Tibial artery (tissue), 4 donors: ENCODE measurements around the gene GIPR.

Experiments
- DNase-seq, 2 donors: peaks; one replicate each; pipeline ENCODE4 v3.0.0-alpha.2; 2019
- H3K27ac ChIP-seq, 2 donors: fragments of 200-600 bp; sonication (generic) in 1 of 2; 1 replicate in 1 of 2; 2 replicates in 1 of 2; pipeline ENCODE4 v1.5.1; 2018 to 2019; ENCODE audit warnings: mild to moderate bottlenecking in 1 of 2
- H3K27me3 ChIP-seq, 2 donors: fragments of 200-600 bp; sonication (generic) in 1 of 2; one replicate each; pipeline versions ENCODE4 v1.5.1 to v1.6.0; 2016 to 2019
- H3K36me3 ChIP-seq, 3 donors: fragments of 200-600 bp; sonication (generic) in 2 of 3; one replicate each; pipeline ENCODE4 v1.5.1; 2016 to 2019; ENCODE audit warnings: mild to moderate bottlenecking in 2 of 3
- H3K4me1 ChIP-seq, 4 donors: fragments of 200-600 bp; sonication (generic) in 2 of 4; 1 replicate in 3 of 4; 2 replicates in 1 of 4; pipeline ENCODE4 v1.5.1; 2016 to 2019
- H3K4me3 ChIP-seq, 2 donors: fragments of 200-600 bp; sonication (generic) in 1 of 2; 1 replicate in 1 of 2; 2 replicates in 1 of 2; pipeline ENCODE4 v1.5.1; 2018 to 2019; ENCODE audit warnings: mild to moderate bottlenecking in 2 of 2
- H3K9me3 ChIP-seq, 3 donors: fragments of 200-600 bp; sonication (generic) in 1 of 3; one replicate each; pipeline ENCODE4 v1.5.1; 2016 to 2019
- intact Hi-C: fragments of 100-400 bp; cut with DNase I; formaldehyde crosslinking; loops from one replicate; pipeline ENCODE4 v1.15.0; 2023; ENCODE audit warnings: low total_unique reads
- TF ChIP-seq, protein P1 (sequence below), 2 experiments: fragments of 200-600 bp in 1 of 2; fragments of 450-650 bp in 1 of 2; IDR thresholded peaks; one replicate each; pipeline ENCODE4 v1.5.1; 2017 to 2019; ENCODE audit warnings: antibody characterized with exemption in 2 of 2, mild to moderate bottlenecking in 1 of 2, moderate library complexity in 1 of 2

The GIPR gene

DNA sequence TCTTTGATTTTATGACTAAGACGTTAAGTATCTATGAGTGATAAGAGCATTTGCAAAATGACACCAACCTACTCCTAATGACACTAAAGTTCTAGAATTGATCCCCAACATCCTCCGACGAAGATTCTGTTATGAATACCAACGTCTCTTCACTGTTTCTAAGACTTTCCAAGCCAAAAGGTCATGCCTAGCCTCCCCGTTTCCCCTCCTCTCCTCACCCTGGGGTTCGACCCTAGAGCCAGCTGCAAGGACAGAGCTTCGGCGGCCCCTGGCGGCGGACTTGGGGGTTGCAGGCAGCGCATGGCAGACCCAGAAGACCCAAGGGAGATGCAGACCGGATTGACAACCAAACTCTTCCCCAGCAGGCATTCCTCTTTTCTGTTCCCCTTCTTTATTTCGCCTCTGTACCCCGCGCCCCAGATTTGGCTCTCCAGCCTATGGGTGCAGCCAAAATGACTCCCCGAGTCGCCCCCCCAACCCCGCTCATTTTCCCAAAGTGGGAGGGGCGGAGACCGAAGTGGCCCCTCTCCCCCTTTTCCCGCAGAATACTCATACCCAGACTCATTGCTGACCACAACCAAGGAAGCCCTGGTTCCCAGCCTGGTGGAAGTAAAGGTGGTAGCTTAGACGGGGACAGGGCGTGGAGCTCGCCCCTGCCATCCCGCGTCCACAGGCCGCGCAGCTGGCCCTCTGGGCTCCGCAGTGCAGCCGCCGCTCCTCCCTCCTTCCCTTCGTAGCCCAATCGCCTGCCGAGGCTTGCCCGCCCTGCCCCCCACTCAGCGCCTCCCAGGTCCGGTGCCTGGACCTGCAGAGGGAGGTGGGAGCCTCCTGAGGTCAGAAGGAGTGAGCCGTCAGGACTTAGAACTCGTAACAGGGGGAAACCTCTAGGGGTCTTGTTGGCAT is 24.7 kb upstream of the GIPR start:
- Histone ChIP-seq H3K4me1 (peaks cover 0 to 55% (median 28%) of the 10 kb centered on the region in 4 donors), H3K36me3 (no peaks in the 10 kb centered on the region), H3K4me3 (no peak overlapping the region), H3K27me3 (peaks cover 0 to 37% of the 10 kb centered on the region in 2 donors), H3K9me3 (no peaks in the 10 kb centered on the region), H3K27ac (no peak overlapping the region)
- DNase-seq: peak; percentile 77 to 86
- TF ChIP-seq, protein P1, sequence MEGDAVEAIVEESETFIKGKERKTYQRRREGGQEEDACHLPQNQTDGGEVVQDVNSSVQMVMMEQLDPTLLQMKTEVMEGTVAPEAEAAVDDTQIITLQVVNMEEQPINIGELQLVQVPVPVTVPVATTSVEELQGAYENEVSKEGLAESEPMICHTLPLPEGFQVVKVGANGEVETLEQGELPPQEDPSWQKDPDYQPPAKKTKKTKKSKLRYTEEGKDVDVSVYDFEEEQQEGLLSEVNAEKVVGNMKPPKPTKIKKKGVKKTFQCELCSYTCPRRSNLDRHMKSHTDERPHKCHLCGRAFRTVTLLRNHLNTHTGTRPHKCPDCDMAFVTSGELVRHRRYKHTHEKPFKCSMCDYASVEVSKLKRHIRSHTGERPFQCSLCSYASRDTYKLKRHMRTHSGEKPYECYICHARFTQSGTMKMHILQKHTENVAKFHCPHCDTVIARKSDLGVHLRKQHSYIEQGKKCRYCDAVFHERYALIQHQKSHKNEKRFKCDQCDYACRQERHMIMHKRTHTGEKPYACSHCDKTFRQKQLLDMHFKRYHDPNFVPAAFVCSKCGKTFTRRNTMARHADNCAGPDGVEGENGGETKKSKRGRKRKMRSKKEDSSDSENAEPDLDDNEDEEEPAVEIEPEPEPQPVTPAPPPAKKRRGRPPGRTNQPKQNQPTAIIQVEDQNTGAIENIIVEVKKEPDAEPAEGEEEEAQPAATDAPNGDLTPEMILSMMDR (IDR thresholded peaks at IDR 0.05): peak; percentile 96 to 98
- intact Hi-C loops: loop anchor here (2.0 kb wide), 2 partner anchors 36 to 120 kb away; no protein-coding TSS in a partner anchor

DNA sequence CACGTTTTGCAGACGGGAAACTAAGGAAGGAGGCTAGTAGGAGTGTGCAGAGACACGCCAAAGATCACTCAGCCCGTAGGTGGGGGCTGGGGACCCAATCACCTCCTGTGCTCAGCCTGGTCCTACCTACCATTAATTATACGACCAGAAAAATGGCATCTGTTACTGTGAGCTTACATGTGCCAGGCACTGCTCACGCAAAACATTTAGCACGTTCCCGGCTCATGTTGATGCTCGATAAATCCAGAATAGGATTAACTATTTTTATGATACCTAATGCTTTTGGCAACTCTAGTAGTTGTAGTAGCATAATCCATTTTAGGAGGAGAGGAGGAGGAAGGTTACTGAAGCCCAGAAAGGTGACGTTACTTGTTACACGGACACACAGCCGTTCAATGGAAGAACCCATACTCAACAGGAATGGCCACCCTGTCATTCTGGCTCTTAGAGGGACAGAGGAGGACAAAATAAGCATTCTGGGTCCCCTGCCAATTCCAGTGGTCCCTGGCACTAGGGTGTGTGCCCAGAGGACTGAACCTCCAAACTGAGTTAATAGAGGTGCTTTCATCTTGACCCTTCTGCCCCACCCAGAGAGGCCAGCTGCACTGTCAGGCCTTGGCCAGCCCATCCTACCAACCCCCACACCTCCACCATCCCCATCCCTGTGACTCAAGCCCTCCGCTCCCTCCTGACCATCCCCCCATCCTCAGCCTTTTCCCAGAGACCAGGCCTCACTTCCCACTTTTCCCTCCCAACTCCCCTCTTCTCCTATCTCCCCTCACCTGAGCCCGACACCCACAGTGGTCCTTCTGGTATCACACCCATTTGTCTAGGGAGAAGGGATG is 23.9 kb upstream of the GIPR start:
- Histone ChIP-seq H3K4me3 (no peak overlapping the region), H3K27me3 (peaks cover 0 to 37% of the 10 kb centered on the region in 2 donors), H3K4me1 (peaks cover 0 to 49% (median 23%) of the 10 kb centered on the region in 4 donors), H3K36me3 (no peaks in the 10 kb centered on the region), H3K27ac (no peak overlapping the region), H3K9me3 (no peaks in the 10 kb centered on the region)
- intact Hi-C loops: loop anchor here (2.0 kb wide), 2 partner anchors 37 to 121 kb away; no protein-coding TSS in a partner anchor
- TF ChIP-seq, protein P1 (IDR thresholded peaks at IDR 0.05): no peak
- no peak for DNase-seq

DNA sequence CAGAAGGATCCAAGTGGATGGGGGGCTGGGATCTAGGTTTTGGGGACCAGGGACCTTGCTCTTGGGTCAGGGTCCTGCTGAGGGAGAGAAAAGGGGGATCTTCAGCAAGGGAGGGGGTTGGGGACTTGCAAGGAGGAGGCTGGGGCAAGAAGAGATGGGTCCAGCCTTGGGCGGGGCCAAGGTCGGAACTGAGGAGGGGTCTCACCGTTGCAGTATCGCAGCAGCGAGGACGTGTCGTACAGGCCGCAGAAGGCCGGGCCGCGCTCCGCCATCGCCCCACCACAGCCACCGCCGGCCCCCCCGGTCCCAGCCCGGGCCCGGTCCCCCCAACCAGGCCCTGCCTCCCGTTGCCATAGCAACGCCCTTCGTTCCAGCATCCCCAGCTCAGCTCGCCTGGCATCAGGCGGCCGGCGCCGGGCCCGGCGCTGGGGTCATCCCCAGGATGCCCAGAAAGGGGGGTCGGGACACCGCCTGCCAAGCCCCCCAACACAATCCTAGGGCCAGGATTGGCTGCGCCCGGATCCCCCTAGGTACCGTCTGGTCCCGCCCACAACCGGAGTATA is 22.9 kb upstream of the GIPR start:
- Histone ChIP-seq H3K9me3 (no peaks in the 10 kb centered on the region), H3K27ac (no peak overlapping the region), H3K27me3 (peaks cover 0 to 43% of the 10 kb centered on the region in 2 donors), H3K4me3 (peak overlapping the region; percentile 28 to 30), H3K36me3 (no peaks in the 10 kb centered on the region), H3K4me1 (peaks cover 0 to 45% (median 20%) of the 10 kb centered on the region in 4 donors)
- intact Hi-C loops: no loop called here
- DNase-seq: no peak
- TF ChIP-seq, protein P1 (IDR thresholded peaks at IDR 0.05): no peak

DNA sequence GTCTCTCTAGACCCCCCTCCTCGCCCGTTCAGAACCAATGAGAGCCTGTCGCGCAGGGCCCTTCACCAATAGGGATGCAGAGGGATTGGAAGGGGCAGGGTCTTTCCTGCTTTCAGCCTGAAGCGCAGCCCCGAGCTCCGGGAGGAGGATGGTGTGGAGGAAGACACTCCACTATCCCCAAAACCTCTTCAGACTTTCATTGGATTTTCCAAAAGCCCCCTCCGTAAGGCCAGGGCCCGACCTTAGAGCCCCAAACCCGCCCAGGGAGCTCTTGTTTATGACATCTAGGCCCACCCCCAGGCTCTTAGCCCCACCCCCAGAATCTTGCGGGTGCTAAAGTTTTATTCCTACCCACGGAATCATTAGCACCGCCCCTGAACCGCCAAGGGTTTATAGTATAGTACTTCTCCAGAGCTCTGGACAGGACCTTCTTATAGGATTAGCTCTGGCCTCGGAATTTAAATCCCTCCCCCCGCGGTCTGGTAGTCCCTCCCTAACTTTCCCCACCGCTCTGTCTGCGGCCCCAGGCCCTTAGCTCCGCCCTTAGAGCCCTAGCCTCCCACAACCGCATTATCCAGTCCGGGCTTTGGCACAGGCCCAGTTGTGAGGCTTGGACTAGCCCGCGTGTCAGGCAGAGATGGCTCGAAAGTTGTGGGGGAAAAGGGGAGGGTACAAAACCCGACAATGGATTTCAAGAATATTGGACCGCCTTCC is 22.2 kb upstream of the GIPR start:
- H3K36me3 ChIP-seq: no peaks in the 10 kb centered on the region
- intact Hi-C loops: no loop called here
- peaks cover 0 to 44% (median 20%) of the 10 kb centered on the region in 4 donors for H3K4me1 ChIP-seq
- peak overlapping the region; percentile 28 to 30 for H3K4me3 ChIP-seq
- H3K27me3 ChIP-seq: peaks cover 0 to 45% of the 10 kb centered on the region in 2 donors
- H3K27ac ChIP-seq: no peak overlapping the region
- TF ChIP-seq, protein P1 (IDR thresholded peaks at IDR 0.05): no peak
- peak; percentile 55 to 77 for DNase-seq
- no peaks in the 10 kb centered on the region for H3K9me3 ChIP-seq

DNA sequence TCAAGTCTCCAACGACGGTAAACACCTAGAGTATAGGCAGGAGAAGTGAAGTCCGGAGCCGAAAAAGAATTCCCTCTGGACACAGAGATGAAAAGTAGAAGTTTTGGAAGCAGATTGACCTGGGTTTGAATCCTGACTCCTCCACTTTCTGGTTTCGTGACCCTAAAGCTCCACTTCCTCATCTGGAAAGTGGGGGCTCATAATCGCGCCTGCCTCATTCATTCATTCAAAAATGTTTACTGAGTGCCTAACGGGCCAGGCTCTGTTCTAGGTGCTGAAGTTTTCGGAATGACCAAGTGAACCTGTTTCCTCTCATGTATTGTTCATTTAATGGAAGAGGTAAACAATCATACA is 21.7 kb upstream of the GIPR start:
- no peaks in the 10 kb centered on the region for H3K36me3 ChIP-seq
- H3K4me1 ChIP-seq: peaks cover 0 to 38% (median 17%) of the 10 kb centered on the region in 4 donors
- TF ChIP-seq, protein P1 (IDR thresholded peaks at IDR 0.05): no peak
- H3K27me3 ChIP-seq: peaks cover 0 to 45% of the 10 kb centered on the region in 2 donors
- no peak overlapping the region for H3K27ac ChIP-seq
- no peaks in the 10 kb centered on the region for H3K9me3 ChIP-seq
- no peak overlapping the region for H3K4me3 ChIP-seq
- intact Hi-C loops: no loop called here
- DNase-seq: no peak
